Measurements from ENCODE around the gene OR52M1. TPM values are rescaled to one million over a fixed set of nuclear protein-coding genes. Genes with fewer than 3 reads are reported as not detected.

The OR52M1 gene
- total RNA-seq, 1 experiment from 2014 or later = not detected

DNA sequence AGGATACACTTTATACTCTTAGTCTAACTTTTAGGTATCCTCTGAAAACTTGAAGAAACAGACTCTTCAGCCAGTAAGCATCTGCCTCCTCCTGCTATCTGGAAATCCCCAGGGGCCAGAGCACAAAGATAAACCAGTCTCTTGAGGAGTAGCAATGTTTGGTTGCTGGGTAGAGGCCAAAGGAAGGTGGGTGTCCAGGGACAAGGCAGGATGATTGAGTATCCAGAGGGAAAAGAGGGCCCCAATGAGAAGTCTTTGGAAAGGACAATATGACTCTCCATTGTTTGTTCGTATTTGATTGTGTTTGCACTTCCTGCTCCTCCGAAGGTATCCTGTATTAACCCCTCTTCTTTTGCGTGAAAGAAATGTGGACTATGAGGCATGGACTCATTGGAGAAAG, 44.0 kb downstream of the OR52M1 start:
- no TSS peak for BruUV-seq (replicated peaks)
- ATAC-seq (no peak), DNase-seq (ENCODE audit: low read depth, low spot score) (no peak)
- Histone ChIP-seq H3K27me3 (ENCODE audit: insufficient read depth, low read length) (peaks cover 49% of the 10 kb centered on the region), H3K9ac (ENCODE audit: low read length) (no peak overlapping the region), H3K9me2 (ENCODE audit: insufficient read depth) (no peaks in the 10 kb centered on the region), H4K20me1 (ENCODE audit: insufficient read depth) (no peaks in the 10 kb centered on the region), H3K27ac (ENCODE audit: low read depth, low read length) (no peak overlapping the region), H3K9me3 (ENCODE audit: control insufficient read depth in 1 of 2, insufficient read depth in 1 of 2, low read depth in 1 of 2, low read length in 2 of 2) (no peaks in the 10 kb centered on the region), H3K79me2 (ENCODE audit: insufficient read depth, low read length) (no peaks in the 10 kb centered on the region), H3K4me2 (ENCODE audit: low read length) (no peak overlapping the region), H2AFZ (ENCODE audit: low read depth, low read length, poor library complexity, severe bottlenecking) (no peak overlapping the region), H3K36me3 (ENCODE audit: control insufficient read depth in 1 of 2, insufficient read depth in 2 of 2, low read length in 2 of 2) (no peaks in the 10 kb centered on the region), H3K4me3 (replicated peaks in 1 of 2; ENCODE audit: low read depth in 1 of 2, low read length in 2 of 2) (no peak overlapping the region), H3K4me1 (ENCODE audit: control insufficient read depth in 1 of 2, insufficient read depth in 2 of 2, low read length in 2 of 2) (no peaks in the 10 kb centered on the region)
- intact Hi-C loops (cut with micrococcal nuclease) = no loop called here
- ChIA-PET RAD21 (ENCODE audit: low non-redundant PET in 1 of 2, low total read pairs in 2 of 2, uncharacterized antibody in 2 of 2, unreplicated experiment in 2 of 2) (no interaction called here), POLR2A (no interaction called here), CTCF (no interaction called here)
- TF ChIP-seq RAD21 (IDR thresholded peaks at IDR 0.05; ENCODE audit: low read depth) (no peak), ZFX (IDR thresholded peaks at IDR 0.05) (no peak), FOSL1 (IDR thresholded peaks at IDR 0.05; ENCODE audit: low read depth) (no peak), YY1 (IDR thresholded peaks at IDR 0.05; ENCODE audit: extremely low read depth, insufficient replicate concordance, low read depth, low read length) (no peak), CBX3 (IDR thresholded peaks at IDR 0.05; ENCODE audit: low read depth) (no peak), ELF1 (IDR thresholded peaks at IDR 0.05; ENCODE audit: borderline replicate concordance, low read depth) (no peak), SP1 (IDR thresholded peaks at IDR 0.05; ENCODE audit: low read depth) (no peak), ZNF274 (IDR thresholded peaks at IDR 0.05; ENCODE audit: low read depth, low read length) (no peak), SIN3A (IDR thresholded peaks at IDR 0.05; ENCODE audit: low read depth) (no peak), CEBPB (IDR thresholded peaks at IDR 0.05; ENCODE audit: low read depth) (no peak), POLR2AphosphoS5 (IDR thresholded peaks at IDR 0.05; ENCODE audit: low read depth, low read length) (no peak), SRF (IDR thresholded peaks at IDR 0.05; ENCODE audit: low read depth) (no peak)
- TF ChIP-seq, protein P1, sequence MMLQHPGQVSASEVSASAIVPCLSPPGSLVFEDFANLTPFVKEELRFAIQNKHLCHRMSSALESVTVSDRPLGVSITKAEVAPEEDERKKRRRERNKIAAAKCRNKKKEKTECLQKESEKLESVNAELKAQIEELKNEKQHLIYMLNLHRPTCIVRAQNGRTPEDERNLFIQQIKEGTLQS (IDR thresholded peaks at IDR 0.05) = no peak
- TF ChIP-seq, protein P2, sequence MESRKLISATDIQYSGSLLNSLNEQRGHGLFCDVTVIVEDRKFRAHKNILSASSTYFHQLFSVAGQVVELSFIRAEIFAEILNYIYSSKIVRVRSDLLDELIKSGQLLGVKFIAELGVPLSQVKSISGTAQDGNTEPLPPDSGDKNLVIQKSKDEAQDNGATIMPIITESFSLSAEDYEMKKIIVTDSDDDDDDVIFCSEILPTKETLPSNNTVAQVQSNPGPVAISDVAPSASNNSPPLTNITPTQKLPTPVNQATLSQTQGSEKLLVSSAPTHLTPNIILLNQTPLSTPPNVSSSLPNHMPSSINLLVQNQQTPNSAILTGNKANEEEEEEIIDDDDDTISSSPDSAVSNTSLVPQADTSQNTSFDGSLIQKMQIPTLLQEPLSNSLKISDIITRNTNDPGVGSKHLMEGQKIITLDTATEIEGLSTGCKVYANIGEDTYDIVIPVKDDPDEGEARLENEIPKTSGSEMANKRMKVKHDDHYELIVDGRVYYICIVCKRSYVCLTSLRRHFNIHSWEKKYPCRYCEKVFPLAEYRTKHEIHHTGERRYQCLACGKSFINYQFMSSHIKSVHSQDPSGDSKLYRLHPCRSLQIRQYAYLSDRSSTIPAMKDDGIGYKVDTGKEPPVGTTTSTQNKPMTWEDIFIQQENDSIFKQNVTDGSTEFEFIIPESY (IDR thresholded peaks at IDR 0.05; ENCODE audit: extremely low read depth, insufficient replicate concordance, low read length) = no peak
- TF ChIP-seq, protein P3, sequence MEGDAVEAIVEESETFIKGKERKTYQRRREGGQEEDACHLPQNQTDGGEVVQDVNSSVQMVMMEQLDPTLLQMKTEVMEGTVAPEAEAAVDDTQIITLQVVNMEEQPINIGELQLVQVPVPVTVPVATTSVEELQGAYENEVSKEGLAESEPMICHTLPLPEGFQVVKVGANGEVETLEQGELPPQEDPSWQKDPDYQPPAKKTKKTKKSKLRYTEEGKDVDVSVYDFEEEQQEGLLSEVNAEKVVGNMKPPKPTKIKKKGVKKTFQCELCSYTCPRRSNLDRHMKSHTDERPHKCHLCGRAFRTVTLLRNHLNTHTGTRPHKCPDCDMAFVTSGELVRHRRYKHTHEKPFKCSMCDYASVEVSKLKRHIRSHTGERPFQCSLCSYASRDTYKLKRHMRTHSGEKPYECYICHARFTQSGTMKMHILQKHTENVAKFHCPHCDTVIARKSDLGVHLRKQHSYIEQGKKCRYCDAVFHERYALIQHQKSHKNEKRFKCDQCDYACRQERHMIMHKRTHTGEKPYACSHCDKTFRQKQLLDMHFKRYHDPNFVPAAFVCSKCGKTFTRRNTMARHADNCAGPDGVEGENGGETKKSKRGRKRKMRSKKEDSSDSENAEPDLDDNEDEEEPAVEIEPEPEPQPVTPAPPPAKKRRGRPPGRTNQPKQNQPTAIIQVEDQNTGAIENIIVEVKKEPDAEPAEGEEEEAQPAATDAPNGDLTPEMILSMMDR (IDR thresholded peaks at IDR 0.05 in 2 of 3, conservative IDR thresholded peaks at IDR 0.05 in 1 of 3; ENCODE audit: borderline replicate concordance in 1 of 3, insufficient read depth in 1 of 3, low read depth in 2 of 3, low read length in 2 of 3) = no peak
- TF ChIP-seq, protein P4, sequence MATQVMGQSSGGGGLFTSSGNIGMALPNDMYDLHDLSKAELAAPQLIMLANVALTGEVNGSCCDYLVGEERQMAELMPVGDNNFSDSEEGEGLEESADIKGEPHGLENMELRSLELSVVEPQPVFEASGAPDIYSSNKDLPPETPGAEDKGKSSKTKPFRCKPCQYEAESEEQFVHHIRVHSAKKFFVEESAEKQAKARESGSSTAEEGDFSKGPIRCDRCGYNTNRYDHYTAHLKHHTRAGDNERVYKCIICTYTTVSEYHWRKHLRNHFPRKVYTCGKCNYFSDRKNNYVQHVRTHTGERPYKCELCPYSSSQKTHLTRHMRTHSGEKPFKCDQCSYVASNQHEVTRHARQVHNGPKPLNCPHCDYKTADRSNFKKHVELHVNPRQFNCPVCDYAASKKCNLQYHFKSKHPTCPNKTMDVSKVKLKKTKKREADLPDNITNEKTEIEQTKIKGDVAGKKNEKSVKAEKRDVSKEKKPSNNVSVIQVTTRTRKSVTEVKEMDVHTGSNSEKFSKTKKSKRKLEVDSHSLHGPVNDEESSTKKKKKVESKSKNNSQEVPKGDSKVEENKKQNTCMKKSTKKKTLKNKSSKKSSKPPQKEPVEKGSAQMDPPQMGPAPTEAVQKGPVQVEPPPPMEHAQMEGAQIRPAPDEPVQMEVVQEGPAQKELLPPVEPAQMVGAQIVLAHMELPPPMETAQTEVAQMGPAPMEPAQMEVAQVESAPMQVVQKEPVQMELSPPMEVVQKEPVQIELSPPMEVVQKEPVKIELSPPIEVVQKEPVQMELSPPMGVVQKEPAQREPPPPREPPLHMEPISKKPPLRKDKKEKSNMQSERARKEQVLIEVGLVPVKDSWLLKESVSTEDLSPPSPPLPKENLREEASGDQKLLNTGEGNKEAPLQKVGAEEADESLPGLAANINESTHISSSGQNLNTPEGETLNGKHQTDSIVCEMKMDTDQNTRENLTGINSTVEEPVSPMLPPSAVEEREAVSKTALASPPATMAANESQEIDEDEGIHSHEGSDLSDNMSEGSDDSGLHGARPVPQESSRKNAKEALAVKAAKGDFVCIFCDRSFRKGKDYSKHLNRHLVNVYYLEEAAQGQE (IDR thresholded peaks at IDR 0.05; ENCODE audit: low read depth) = no peak
- TF ChIP-seq, protein P5, sequence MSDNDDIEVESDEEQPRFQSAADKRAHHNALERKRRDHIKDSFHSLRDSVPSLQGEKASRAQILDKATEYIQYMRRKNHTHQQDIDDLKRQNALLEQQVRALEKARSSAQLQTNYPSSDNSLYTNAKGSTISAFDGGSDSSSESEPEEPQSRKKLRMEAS (IDR thresholded peaks at IDR 0.05) = no peak
